HEK293T (cell line): ENCODE measurements around the gene CSTPP1.

Experiments
- ARNT ChIP-seq: fragments of 450-650 bp; IDR thresholded peaks from 2 replicates; pipeline ENCODE4 v1.6.1; 2017; ENCODE audit warnings: mild to moderate bottlenecking
- FOXM1 ChIP-seq: fragments of 450-650 bp; IDR thresholded peaks from 2 replicates; pipeline ENCODE4 v1.6.1; 2017; ENCODE audit warnings: mild to moderate bottlenecking, borderline replicate concordance

DNA sequence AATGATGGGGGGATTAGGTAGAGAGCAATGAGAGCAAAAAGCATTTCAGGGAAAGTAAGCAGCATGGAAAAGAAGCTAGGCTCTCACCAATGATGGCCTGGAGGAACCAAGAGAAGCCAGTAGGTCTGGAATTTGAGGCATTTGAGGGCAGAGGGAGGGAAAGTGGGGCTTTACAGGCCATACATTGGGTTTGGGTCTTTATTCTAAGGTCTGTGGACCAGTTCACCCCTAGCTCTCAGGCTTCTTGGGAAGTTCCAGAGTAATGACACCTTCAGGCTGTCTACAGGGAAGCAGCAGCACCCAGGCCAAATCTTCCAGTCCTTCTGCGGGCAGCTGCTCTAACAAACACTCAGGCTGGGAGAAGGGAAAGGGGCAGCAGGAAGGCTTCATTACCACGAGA, 210.7 kb downstream of the CSTPP1 start:
- TF ChIP-seq FOXM1 (no peak), ARNT (no peak)
